Esophagus squamous epithelium (tissue), 5 donors: ENCODE measurements around the gene ATXN7L3. TPM values are rescaled to one million over a fixed set of nuclear protein-coding genes. Genes with fewer than 3 reads are reported as not detected.

Source experiments
- DNase-seq: peaks from one replicate; lab custom pipeline; 2025; lab: John Stamatoyannopoulos, UW
- H3K27ac ChIP-seq, 4 donors: fragments of 200-600 bp; sonication (generic); one replicate each; pipeline ENCODE4 v1.5.1; 2016 to 2019; ENCODE audit warnings: mild to moderate bottlenecking in 1 of 4
- H3K27me3 ChIP-seq, 4 donors: fragments of 200-600 bp; sonication (generic); 1 replicate in 3 of 4; 2 replicates in 1 of 4; pipeline versions ENCODE4 v1.5.1 to v1.6.0; 2017 to 2021; ENCODE audit warnings: antibody characterized with exemption in 1 of 4
- H3K36me3 ChIP-seq, 3 donors: fragments of 200-600 bp; sonication (generic); one replicate each; pipeline ENCODE4 v1.5.1; 2016 to 2019
- H3K4me1 ChIP-seq, 3 donors: fragments of 200-600 bp; sonication (generic); one replicate each; pipeline ENCODE4 v1.5.1; 2017 to 2019
- H3K4me3 ChIP-seq, 4 donors: fragments of 200-600 bp; sonication (generic); 1 replicate in 3 of 4; 2 replicates in 1 of 4; pipeline ENCODE4 v1.5.1; 2016 to 2019; ENCODE audit warnings: mild to moderate bottlenecking in 2 of 4, moderate library complexity in 1 of 4
- H3K9me3 ChIP-seq, 3 donors: fragments of 200-600 bp; sonication (generic); one replicate each; pipeline ENCODE4 v1.5.1; 2016 to 2019
- CTCF ChIP-seq, 6 experiments: fragments of 450-650 bp in 4 of 6; fragments of 200-600 bp in 2 of 6; sonication (generic) in 2 of 6; IDR thresholded peaks; one replicate each; pipeline ENCODE4 v1.5.1; 2016 to 2019; ENCODE audit warnings: antibody characterized with exemption in 6 of 6, mild to moderate bottlenecking in 4 of 6, moderate library complexity in 4 of 6
- POLR2A ChIP-seq, 4 donors: fragments of 450-650 bp; IDR thresholded peaks; one replicate each; pipeline ENCODE4 v1.6.1; 2017; ENCODE audit warnings: antibody characterized with exemption in 4 of 4, mild to moderate bottlenecking in 4 of 4, moderate library complexity in 3 of 4
- WGBS, 2 donors: methylation state at CpG; one replicate each; pipeline ENCODE4 v1.1.5; 2018; 5-methylcytosine and 5-hydroxymethylcytosine counted together
- intact Hi-C: fragments of 100-400 bp; cut with DNase I; formaldehyde crosslinking; loops from one replicate; pipeline ENCODE4 v1.15.0; 2022
- total RNA-seq, 4 donors: library from RNA; depleted of rRNA; stranded (reverse); fragments of >200 nt; gene quantifications; one replicate each; pipeline ENCODE4 v1.1.0, GENCODE V29; 2016
- donor health status: DM: yes; HTN: yes; CAD: no.

The ATXN7L3 gene
- total RNA-seq, 4 donors from 2014 or later: 37.7 to 47.3 (median 44.0) TPM

GRCh38 chr17:44214230-44214494 lies 14.5 kb upstream of the ATXN7L3 start:
- WGBS, 2 donors: 83 to 100% methylated on average over 1 of the region's 1 CpG
- Histone ChIP-seq H3K27ac (no peak overlapping the region), H3K4me1 (peaks cover 26 to 67% (median 29%) of the 10 kb centered on the region in 3 donors), H3K4me3 (no peak overlapping the region), H3K27me3 (no peaks in the 10 kb centered on the region), H3K36me3 (peaks cover 30 to 86% (median 46%) of the 10 kb centered on the region in 3 donors), H3K9me3 (no peaks in the 10 kb centered on the region)
- TF ChIP-seq POLR2A (IDR thresholded peaks at IDR 0.05): no peak
- no peak for TF ChIP-seq CTCF (IDR thresholded peaks at IDR 0.05)
- intact Hi-C loops: loop anchor here (5.0 kb wide), 1 partner anchor 108 kb away; the partner anchor contains the start of gene SLC25A39
- DNase-seq: no peak

- TF ChIP-seq CTCF (IDR thresholded peaks at IDR 0.05) (no peak), POLR2A (IDR thresholded peaks at IDR 0.05) (no peak)
- Histone ChIP-seq H3K9me3 (no peaks in the 10 kb centered on the region), H3K27me3 (no peaks in the 10 kb centered on the region), H3K4me3 (no peak overlapping the region), H3K36me3 (peaks cover 33 to 92% (median 48%) of the 10 kb centered on the region in 3 donors), H3K27ac (no peak overlapping the region), H3K4me1 (peaks cover 26 to 72% (median 30%) of the 10 kb centered on the region in 3 donors)
- WGBS, 2 donors: 79 to 82% methylated on average over 10 to 15 of the region's 15 CpGs
- intact Hi-C loops: loop anchor here (5.0 kb wide), 1 partner anchor 109 kb away; the partner anchor contains the start of gene SLC25A39
- DNase-seq: no peak
These were observed 13.9 kb upstream of the ATXN7L3 start for GRCh38 chr17:44213403-44214229.

- Histone ChIP-seq H3K4me3 (no peak overlapping the region), H3K36me3 (peaks cover 34 to 100% (median 48%) of the 10 kb centered on the region in 3 donors), H3K27ac (no peak overlapping the region), H3K4me1 (peaks cover 21 to 72% (median 31%) of the 10 kb centered on the region in 3 donors), H3K27me3 (no peaks in the 10 kb centered on the region), H3K9me3 (no peaks in the 10 kb centered on the region)
- WGBS, 2 donors: 63 to 74% methylated on average over 6 to 18 of the region's 31 CpGs
- TF ChIP-seq CTCF (IDR thresholded peaks at IDR 0.05) (no peak), POLR2A (IDR thresholded peaks at IDR 0.05) (no peak)
- DNase-seq: no peak
- intact Hi-C loops: loop anchor here (5.0 kb wide), 1 partner anchor 110 kb away; the partner anchor contains the start of gene SLC25A39
These were observed 13.1 kb upstream of the ATXN7L3 start for GRCh38 chr17:44212507-44213402.

- H3K36me3 ChIP-seq: peaks cover 46 to 100% (median 46%) of the 10 kb centered on the region in 3 donors
- peak overlapping the region in 1 of 4 donors; percentile 69 for H3K27ac ChIP-seq
- 83 to 94% methylated on average over 3 to 15 of the region's 30 CpGs for WGBS, 2 donors
- H3K4me3 ChIP-seq: no peak overlapping the region
- no peaks in the 10 kb centered on the region for H3K27me3 ChIP-seq
- peaks cover 9 to 60% (median 19%) of the 10 kb centered on the region in 3 donors for H3K4me1 ChIP-seq
- TF ChIP-seq POLR2A (IDR thresholded peaks at IDR 0.05) (no peak), CTCF (IDR thresholded peaks at IDR 0.05) (no peak)
- intact Hi-C loops: loop anchor here (5.0 kb wide), 1 partner anchor 111 kb away; the partner anchor contains the start of gene SLC25A39
- no peaks in the 10 kb centered on the region for H3K9me3 ChIP-seq
- DNase-seq: no peak
These were observed 11.9 kb upstream of the ATXN7L3 start for GRCh38 chr17:44211281-44212265.
